ENCODE measurements around the gene CDC42EP2.

DNA sequence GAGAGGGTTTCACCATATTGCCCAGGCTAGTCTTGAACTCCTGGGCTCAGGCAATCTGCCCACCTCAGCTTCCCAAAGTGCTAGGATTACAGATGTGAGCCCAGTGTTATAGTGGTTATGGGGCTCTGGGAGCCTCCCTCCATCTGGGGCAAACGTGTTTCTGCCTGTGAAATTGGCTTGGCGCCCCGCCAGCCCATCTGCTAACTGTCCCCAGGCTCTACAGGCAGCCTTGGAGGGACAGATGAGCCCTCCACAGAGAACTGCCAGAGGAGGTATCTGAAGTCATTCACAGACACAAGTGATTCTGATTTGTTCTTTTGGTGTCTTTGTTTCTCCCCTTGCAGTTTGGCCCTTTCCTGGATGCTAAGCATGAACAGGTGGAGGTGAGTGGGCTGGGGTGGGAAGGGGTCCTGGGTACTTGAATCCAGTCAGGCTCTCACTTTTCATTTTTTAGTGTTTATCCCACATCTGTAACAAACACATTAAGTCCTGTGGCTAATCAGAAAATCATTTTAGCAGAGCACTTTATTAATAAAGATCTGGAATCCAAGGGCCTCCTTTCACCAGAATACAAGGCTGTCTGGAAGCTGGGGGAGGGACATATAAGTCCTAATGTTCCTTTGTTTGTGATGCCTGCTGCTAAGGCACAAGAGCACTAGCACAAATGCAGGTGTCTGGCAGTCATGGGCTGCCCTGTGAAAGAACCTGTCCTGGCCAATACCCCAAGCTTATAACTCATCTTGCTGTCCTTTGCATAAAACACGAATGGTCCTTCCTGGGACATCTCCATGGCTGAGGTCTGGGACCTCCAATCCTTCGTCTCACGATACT is 25.7 kb upstream of the CDC42EP2 start:
- TF ChIP-seq, protein P1, sequence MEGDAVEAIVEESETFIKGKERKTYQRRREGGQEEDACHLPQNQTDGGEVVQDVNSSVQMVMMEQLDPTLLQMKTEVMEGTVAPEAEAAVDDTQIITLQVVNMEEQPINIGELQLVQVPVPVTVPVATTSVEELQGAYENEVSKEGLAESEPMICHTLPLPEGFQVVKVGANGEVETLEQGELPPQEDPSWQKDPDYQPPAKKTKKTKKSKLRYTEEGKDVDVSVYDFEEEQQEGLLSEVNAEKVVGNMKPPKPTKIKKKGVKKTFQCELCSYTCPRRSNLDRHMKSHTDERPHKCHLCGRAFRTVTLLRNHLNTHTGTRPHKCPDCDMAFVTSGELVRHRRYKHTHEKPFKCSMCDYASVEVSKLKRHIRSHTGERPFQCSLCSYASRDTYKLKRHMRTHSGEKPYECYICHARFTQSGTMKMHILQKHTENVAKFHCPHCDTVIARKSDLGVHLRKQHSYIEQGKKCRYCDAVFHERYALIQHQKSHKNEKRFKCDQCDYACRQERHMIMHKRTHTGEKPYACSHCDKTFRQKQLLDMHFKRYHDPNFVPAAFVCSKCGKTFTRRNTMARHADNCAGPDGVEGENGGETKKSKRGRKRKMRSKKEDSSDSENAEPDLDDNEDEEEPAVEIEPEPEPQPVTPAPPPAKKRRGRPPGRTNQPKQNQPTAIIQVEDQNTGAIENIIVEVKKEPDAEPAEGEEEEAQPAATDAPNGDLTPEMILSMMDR (IDR thresholded peaks at IDR 0.05) = no peak
- TF ChIP-seq POLR2A (IDR thresholded peaks at IDR 0.05) = no peak
